Measurements from ENCODE around the gene TSKU.

- peak; percentile 57 for TF ChIP-seq RAD21 (IDR thresholded peaks at IDR 0.05; ENCODE audit: low read depth)
- no peak for TF ChIP-seq FOXM1 (IDR thresholded peaks at IDR 0.05; ENCODE audit: borderline replicate concordance, low read depth)
- TF ChIP-seq CREB1 (IDR thresholded peaks at IDR 0.05; ENCODE audit: low read depth) = no peak
Measured at GRCh38 chr11:76807206-76807875, 24.2 kb downstream of the TSKU start.
